ENCODE measurements around the gene CIDEC. TPM values are rescaled to one million over a fixed set of nuclear protein-coding genes. Genes with fewer than 3 reads are reported as not detected.

Gene CIDEC
- total and polyA plus RNA-seq, 2 donors from 2014 or later: not detected

DNA sequence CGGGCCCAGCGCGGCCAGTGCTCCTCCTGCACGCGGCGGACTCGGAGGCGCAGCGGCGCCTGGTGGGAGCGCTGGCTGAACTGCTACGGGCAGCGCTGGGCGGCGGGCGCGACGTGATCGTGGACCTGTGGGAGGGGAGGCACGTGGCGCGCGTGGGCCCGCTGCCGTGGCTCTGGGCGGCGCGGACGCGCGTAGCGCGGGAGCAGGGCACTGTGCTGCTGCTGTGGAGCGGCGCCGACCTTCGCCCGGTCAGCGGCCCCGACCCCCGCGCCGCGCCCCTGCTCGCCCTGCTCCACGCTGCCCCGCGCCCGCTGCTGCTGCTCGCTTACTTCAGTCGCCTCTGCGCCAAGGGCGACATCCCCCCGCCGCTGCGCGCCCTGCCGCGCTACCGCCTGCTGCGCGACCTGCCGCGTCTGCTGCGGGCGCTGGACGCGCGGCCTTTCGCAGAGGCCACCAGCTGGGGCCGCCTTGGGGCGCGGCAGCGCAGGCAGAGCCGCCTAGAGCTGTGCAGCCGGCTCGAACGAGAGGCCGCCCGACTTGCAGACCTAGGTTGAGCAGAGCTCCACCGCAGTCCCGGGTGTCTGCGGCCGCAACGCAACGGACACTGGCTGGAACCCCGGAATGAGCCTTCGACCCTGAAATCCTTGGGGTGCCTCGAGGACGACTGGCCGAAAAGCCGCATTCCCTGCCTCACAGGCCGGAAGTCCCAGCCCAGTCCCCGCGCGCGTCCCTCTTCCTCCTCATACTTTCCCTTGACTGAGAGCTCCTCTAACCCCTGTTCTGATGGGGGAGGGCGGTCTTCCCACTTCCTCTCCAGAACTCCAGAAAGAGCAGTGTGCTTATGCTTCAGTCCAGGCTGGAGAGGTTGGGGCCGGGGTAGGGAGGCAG lies 35.4 kb upstream of the CIDEC start:
- FAIRE-seq: no peak
- H3K9me3 ChIP-seq (ENCODE audit: control insufficient read depth in 2 of 3, insufficient read depth in 1 of 3, low read length in 3 of 3): no peaks in the 10 kb centered on the region

DNA sequence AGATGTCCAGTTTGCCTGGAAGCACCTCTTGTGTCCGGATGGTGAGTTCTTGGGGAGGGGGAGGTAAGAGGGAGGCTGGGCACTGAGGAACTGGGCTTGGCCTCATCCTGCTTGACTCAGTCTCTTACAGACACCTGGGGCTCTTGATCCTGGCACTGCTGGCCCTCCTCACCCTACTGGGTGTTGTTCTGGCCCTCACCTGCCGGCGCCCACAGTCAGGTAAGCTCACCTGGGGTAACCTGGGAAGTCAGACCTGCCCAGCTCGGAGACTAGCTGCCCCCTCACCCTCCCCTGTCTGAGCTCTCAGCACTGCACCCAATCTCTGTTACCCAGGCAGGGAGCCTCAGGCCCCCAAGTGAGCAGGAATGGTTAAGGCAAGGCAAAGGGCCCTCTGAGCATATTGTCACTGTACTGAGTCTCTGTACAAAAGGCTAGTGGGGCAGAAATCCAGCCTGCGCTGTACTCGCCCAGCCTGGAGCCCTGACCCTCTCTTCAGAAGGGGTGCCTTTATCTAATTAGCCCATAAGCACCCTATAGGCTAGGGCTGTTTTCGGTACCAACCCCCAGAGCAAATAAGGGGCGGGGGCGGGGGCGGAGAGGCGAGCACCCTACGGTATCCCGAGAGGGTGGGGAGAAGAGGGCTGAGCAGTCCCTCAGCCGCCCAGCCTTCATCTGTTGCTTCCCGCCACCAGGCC lies 34.7 kb upstream of the CIDEC start:
- H3K9ac ChIP-seq (ENCODE audit: low read length in 3 of 3): peak overlapping the region in 1 of 3 donors; percentile 30
- peak overlapping the region; percentile 25 to 41 for H3K27ac ChIP-seq (ENCODE audit: low read depth in 2 of 2, low read length in 2 of 2)
- no peaks in the 10 kb centered on the region for H3K36me3 ChIP-seq (ENCODE audit: control insufficient read depth in 2 of 3, insufficient read depth in 3 of 3, low read length in 3 of 3)
- intact Hi-C loops (cut with DNase I): no loop called here
- no peak for DNase-seq
- peaks cover 0 to 30% (median 2%) of the 10 kb centered on the region in 3 donors for H3K4me1 ChIP-seq (ENCODE audit: control insufficient read depth in 2 of 3, insufficient read depth in 2 of 3, low read depth in 1 of 3, low read length in 3 of 3)
- no peaks in the 10 kb centered on the region for H3K9me3 ChIP-seq (ENCODE audit: control insufficient read depth in 2 of 3, insufficient read depth in 1 of 3, low read length in 3 of 3)
- FAIRE-seq: no peak
- H3K27me3 ChIP-seq (ENCODE audit: control insufficient read depth, insufficient read depth, low read length): no peaks in the 10 kb centered on the region
- H3K4me3 ChIP-seq (ENCODE audit: low read length in 3 of 3): peak overlapping the region in 1 of 3 donors; percentile 76
- TF ChIP-seq, protein P1, sequence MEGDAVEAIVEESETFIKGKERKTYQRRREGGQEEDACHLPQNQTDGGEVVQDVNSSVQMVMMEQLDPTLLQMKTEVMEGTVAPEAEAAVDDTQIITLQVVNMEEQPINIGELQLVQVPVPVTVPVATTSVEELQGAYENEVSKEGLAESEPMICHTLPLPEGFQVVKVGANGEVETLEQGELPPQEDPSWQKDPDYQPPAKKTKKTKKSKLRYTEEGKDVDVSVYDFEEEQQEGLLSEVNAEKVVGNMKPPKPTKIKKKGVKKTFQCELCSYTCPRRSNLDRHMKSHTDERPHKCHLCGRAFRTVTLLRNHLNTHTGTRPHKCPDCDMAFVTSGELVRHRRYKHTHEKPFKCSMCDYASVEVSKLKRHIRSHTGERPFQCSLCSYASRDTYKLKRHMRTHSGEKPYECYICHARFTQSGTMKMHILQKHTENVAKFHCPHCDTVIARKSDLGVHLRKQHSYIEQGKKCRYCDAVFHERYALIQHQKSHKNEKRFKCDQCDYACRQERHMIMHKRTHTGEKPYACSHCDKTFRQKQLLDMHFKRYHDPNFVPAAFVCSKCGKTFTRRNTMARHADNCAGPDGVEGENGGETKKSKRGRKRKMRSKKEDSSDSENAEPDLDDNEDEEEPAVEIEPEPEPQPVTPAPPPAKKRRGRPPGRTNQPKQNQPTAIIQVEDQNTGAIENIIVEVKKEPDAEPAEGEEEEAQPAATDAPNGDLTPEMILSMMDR (IDR thresholded peaks at IDR 0.05; ENCODE audit: borderline replicate concordance, extremely low read depth, insufficient read depth): no peak

More for the DNA sequence above, 35.4 kb upstream of the CIDEC start:
- no peaks in the 10 kb centered on the region for H3K27me3 ChIP-seq (ENCODE audit: control insufficient read depth, insufficient read depth, low read length)
- peaks cover 0 to 30% (median 0%) of the 10 kb centered on the region in 3 donors for H3K4me1 ChIP-seq (ENCODE audit: control insufficient read depth in 2 of 3, insufficient read depth in 2 of 3, low read depth in 1 of 3, low read length in 3 of 3)
- H3K27ac ChIP-seq (ENCODE audit: low read depth in 2 of 2, low read length in 2 of 2): peak overlapping the region; percentile 72 to 77
- H3K9ac ChIP-seq (ENCODE audit: low read length in 3 of 3): peak overlapping the region in 2 of 3 donors; percentile 30 to 66
- TF ChIP-seq, protein P1 (IDR thresholded peaks at IDR 0.05; ENCODE audit: borderline replicate concordance, extremely low read depth, insufficient read depth): peak; percentile 29
- peak overlapping the region; percentile 56 to 76 (median 65) for H3K4me3 ChIP-seq (ENCODE audit: low read length in 3 of 3)
- DNase-seq: peak; percentile 70 to 93 (median 83)
- no peaks in the 10 kb centered on the region for H3K36me3 ChIP-seq (ENCODE audit: control insufficient read depth in 2 of 3, insufficient read depth in 3 of 3, low read length in 3 of 3)
- intact Hi-C loops (cut with DNase I): no loop called here

DNA sequence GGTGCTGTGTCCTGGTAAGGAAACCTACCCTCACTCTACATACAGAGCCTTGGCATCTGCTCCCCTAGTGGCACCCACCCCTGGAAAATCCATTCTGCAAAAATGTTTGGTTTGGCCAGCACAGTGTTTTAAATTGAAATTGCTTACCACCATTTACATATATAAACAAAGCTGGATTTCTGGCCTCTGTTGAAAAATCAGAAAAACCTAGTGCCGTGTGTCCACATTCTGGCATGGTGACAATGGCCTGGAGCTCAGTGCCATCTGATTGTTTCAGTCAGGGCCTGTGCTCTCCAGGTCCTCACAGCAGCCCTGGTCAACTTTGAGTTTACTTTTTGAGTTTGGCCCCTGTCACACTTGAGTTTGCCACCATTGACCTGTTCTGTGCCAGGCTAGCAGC lies 34.0 kb upstream of the CIDEC start:
- DNase-seq (no peak), FAIRE-seq (no peak)
- Histone ChIP-seq H3K9ac (ENCODE audit: low read length in 3 of 3) (peak overlapping the region in 1 of 3 donors; percentile 30), H3K27ac (ENCODE audit: low read depth in 2 of 2, low read length in 2 of 2) (no peak overlapping the region), H3K9me3 (ENCODE audit: control insufficient read depth in 2 of 3, insufficient read depth in 1 of 3, low read length in 3 of 3) (no peaks in the 10 kb centered on the region), H3K4me1 (ENCODE audit: control insufficient read depth in 2 of 3, insufficient read depth in 2 of 3, low read depth in 1 of 3, low read length in 3 of 3) (peaks cover 0 to 30% (median 5%) of the 10 kb centered on the region in 3 donors), H3K27me3 (ENCODE audit: control insufficient read depth, insufficient read depth, low read length) (no peaks in the 10 kb centered on the region), H3K4me3 (ENCODE audit: low read length in 3 of 3) (no peak overlapping the region), H3K36me3 (ENCODE audit: control insufficient read depth in 2 of 3, insufficient read depth in 3 of 3, low read length in 3 of 3) (no peaks in the 10 kb centered on the region)
- intact Hi-C loops (cut with DNase I): no loop called here
- TF ChIP-seq, protein P1 (IDR thresholded peaks at IDR 0.05; ENCODE audit: borderline replicate concordance, extremely low read depth, insufficient read depth): no peak
